HG02840 (cell line): Measurements from ENCODE around the gene CCDC190.
"Not testable (repeated sequence)": the region's sequence is repeated elsewhere in the genome, so short reads cannot be mapped to it uniquely, and the experiment has no call there.

ENCODE experiments used
- ATAC-seq: cut with Tn5 transposase; IDR thresholded peaks from one replicate; pipeline ENCODE4 v1.9.1; 2021; ENCODE audit warnings: mild to moderate bottlenecking, moderate library complexity, moderate number of reproducible peaks; ENCODE audit not compliant: unreplicated experiment, low FRiP score

CCDC190 gene

GRCh38 chr1:162861101-162861500, at the start of gene CCDC190:
TSS of gene CCDC190 (minus strand) at chr1:162861175. CDS start at chr1:162859646, 1,529 bp downstream.
- ATAC-seq: no peak

DNA sequence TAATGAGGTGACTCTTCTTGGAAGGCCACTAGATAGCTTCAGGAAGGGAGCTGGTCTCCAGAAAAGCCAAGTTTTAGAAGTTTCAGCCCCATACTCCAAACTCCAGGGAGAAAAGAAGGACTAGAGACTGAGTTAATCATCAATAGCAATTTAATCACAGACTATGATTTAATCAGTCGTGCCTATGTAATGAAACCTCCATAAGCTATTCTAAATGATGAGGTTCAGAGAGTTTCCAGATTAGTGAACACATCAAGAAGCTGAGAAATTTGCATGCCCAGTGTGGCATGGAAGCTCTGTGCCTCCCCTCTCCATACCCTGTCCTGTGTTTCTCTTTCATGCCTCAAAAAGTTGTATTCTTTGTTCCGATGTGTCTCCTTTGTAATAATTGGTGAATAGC, 49.2 kb upstream of the CCDC190 start:
- ATAC-seq: no peak

GRCh38 chr1:162908780-162909179, 47.8 kb upstream of the CCDC190 start:
- no peak for ATAC-seq

- ATAC-seq: no peak
Measured at GRCh38 chr1:162908236-162908635, 47.3 kb upstream of the CCDC190 start.

DNA sequence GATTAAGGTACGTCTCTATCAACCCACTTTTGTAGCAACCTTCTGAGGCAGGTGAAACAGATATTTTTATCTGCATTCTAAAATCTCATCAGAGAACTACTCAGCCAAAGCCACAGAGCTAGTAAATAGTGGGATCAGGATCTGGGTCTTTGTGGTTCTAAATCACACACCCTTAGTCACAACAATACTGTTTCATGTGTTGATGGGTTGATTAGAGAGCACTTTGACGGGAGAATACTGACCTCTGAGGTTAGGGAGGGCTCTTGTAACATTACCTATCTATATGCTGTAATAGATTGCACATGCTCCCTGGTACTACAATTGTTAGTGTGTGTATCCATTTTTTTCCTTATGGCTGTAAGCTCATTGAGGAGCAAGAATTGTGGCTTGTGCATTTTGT, 45.5 kb upstream of the CCDC190 start:
- ATAC-seq: no peak

DNA sequence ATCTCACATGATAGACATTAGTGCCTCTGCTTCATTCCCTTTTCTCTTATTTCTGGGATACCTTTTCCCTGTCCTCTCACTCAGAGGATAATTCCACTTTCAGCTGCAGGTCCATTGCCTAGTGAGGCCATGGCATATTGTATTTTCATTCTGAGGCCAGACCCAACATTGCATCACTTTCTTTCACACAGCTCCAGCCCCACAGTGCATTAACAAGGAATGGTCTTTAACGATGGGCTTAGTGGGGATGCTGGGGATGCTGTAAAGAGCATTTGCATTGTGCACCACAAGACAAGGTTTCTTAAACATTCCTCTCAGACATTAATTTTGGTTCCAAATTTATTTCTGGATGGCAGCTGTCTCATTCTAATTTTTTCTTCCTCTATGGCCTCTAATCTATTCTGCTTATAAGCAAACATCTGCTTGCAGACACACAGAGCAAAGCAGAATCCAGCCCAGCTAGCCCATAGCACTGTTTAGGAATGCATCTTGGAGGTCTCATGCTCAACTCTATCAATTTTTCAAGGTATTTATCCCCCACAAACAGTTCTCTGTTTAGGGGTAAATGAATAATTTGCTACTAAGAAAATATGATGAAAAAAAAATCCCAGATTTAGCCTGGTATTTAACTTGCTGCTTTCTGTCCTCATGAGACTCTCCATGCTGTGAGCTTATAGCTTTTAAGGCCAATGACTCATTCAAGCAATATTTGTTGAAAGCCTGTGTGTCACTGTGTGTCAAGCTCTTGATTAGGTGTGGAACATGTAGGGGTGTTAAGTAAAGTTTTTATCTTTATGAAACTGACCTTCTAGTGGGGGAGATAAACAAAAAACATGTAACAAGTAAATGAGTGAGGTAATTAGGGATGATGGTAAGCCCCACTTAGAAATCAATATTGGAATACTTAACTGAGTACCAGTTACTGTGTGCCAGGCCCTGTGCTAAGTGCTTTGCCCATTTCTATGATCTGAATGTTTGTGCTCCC, 44.5 kb upstream of the CCDC190 start:
- no peak for ATAC-seq

DNA sequence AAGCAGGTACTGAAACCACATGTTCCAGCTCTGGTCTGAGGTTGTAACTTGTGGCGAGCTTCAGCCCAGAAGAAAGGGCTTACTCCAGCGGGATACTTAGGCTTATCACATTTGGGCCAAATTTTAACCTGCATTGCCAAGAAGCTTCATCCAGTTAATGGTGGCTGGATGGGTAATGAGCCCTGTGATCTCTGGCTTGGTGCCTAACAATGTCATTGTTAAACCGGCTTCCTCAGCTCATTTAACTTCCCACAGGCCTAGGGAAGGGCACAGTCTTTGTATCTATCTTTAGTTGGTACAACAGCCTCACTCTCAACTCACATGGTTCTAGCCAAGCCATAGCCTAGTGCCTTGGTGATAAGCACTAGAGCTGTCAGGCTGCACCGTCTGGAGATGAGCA, 43.6 kb upstream of the CCDC190 start:
- no peak for ATAC-seq

- ATAC-seq: no peak
Measured at GRCh38 chr1:162904023-162904422, 43.0 kb upstream of the CCDC190 start.

DNA sequence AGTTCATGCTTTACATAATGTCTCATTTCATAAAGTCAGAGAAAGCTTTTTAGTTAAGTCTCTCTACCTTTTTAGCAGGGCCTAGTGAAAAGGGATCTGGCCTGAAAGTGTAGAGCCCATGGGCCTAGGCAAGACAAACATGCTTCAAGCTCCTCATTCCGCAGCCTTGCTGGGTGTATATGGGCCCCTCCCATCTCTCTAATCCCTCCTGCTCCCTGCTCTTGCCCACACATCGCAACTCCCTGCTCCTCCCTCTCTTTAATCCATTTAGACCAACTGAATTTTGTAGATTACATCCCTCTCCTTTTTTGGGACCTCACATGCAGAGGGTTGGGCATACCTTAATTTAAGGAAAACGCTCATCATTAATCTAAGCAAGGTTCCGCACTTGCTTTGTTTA, 42.3 kb upstream of the CCDC190 start:
- no peak for ATAC-seq

GRCh38 chr1:162902416-162902815, 41.4 kb upstream of the CCDC190 start:
- no peak for ATAC-seq

DNA sequence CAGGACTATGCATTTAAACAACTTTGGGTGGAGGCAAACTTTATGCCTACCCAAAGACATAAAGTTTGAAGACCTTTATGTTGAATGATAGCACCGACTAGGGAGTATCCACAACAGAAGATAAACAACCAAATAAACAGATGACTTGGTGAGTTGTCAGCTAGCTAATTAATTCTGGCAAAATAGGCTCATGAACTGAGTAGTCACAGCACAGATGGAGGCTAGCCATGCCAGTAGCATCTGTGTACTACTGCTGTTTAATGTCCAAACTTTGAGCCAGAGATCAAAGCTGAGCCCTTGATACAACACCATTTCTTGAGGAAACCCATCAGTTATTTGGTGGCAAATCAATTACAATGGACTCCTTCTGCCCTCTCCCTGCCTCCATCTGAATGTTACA, 40.3 kb upstream of the CCDC190 start:
- ATAC-seq: no peak

DNA sequence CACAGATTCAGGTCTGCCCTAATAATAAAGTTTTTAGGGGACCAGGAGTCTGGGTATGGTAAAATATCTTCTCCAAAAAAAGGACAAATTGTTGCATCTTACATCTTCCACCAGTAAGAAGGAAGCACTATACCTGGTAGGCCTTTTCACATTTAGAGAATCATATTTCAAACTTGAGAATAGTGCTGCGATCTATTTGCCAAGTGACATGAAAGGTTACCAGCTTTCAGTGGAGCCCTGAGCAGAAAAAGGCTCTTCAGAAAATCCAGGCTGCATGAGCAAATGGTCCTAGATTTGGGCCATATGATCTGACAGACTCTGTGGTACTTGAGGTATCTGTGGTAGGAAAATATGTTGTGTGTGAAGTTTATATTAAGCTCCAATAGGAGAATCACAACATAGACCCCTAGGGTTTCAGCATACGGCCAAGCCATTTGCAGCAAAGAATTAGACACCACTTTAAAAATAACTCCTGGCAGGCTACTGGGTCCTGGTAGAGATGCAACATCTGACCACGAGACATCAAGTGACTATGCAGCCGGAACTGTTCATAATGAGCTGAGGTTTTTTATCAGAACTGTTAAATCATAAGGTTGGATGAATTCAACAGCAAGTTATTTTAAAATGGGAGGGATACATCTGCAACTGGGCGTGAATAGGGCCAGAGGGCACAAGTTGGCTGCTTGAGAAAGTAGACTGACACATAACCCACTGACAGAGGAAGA, 38.6 kb upstream of the CCDC190 start:
- ATAC-seq: no peak

DNA sequence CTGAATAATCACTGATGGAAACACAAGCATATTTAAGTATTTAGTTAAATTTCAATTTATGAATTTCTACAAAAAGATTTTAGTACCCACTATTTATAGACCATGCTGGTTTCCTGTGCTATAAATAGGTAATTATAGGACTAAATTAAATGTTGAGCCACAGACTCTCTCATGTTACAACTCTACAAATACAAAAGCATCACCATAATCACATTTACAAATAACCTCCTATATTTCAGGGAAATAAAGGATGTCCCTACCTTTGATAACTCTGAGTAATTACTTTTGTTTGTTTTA, 32.6 kb upstream of the CCDC190 start:
- no peak for ATAC-seq

- ATAC-seq: no peak
Measured at GRCh38 chr1:162892906-162893611, 32.1 kb upstream of the CCDC190 start.

GRCh38 chr1:162889989-162890388, 29.0 kb upstream of the CCDC190 start:
- ATAC-seq: no peak

- ATAC-seq: no peak
Measured at GRCh38 chr1:162886705-162887104, 25.7 kb upstream of the CCDC190 start.

- ATAC-seq: no peak
Measured at GRCh38 chr1:162885265-162885664, 24.3 kb upstream of the CCDC190 start.

- no peak for ATAC-seq
Measured at GRCh38 chr1:162884831-162885230, 23.9 kb upstream of the CCDC190 start.

DNA sequence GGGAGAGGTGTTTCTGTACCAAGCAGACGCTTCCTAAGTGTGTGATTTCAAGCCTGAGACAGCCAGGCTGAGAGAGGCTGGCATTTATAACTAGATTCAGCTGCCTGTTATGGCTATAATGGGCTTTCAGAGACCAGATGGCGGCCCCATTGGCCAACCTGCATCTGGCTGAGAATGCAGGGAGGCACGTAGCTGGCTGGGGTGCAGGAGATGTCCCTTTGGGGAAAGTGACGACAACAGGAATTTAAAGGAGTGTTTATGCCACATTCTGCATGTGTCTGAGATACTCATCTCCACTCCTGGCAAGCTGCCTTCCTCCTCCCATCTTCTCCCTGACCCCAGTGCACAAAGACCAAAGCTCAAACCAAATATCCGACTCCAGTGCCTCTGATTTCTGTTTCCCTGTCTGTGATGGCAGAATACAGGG, 21.3 kb upstream of the CCDC190 start:
- no peak for ATAC-seq

DNA sequence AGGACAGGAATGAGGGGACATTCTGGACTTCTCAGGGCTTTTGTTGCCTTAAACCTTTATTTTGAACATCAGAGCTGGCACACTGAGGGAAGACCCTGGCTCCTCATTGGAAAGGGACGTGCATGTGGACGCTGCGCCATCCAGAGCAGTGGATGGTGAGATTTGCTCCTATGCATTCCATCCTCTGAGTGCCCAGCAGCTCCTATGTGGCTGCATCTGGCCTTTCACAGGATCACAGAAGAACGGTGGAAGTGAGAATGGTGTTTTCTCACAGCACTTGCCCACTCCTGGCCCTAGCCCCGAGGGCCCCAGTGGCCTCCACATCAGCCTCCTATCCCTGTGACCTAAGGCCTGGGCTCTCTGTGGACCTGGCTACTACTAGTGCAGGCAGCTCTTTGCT, 20.6 kb upstream of the CCDC190 start:
- ATAC-seq: no peak

- not testable (repeated sequence) for ATAC-seq
Measured at GRCh38 chr1:162880617-162881016, 19.6 kb upstream of the CCDC190 start.
